ENCODE measurements around the gene ZFYVE28. TPM values are rescaled to one million over a fixed set of nuclear protein-coding genes. Genes with fewer than 3 reads are reported as not detected.

The ZFYVE28 gene
- total and polyA plus RNA-seq, 12 donors: 4.3 to 24.6 (median 16.0) TPM

- TF ChIP-seq CTCF (IDR thresholded peaks at IDR 0.05): no peak
- no peak for TF ChIP-seq POLR2A (IDR thresholded peaks at IDR 0.05)
- Histone ChIP-seq H3K4me3 (no peak overlapping the region), H3K9me3 (replicated peaks in 1 of 3) (no peaks in the 10 kb centered on the region), H3K27ac (no peak overlapping the region), H3K4me1 (replicated peaks in 1 of 2) (peaks cover 6 to 9% of the 10 kb centered on the region in 2 donors), H3K27me3 (no peaks in the 10 kb centered on the region), H3K36me3 (replicated peaks in 1 of 2) (no peaks in the 10 kb centered on the region)
- WGBS, 4 donors: 76 to 88% (median 85%) methylated on average over 21 to 38 of the region's 38 CpGs
- DNase-seq: no peak
- intact Hi-C loops (cut with DNase I): no loop called here
Observed at GRCh38 chr4:2458546-2459491, 40.4 kb upstream of the ZFYVE28 start.

- 82 to 92% (median 83%) methylated on average over 22 to 24 of the region's 24 CpGs for WGBS, 4 donors
- TF ChIP-seq POLR2A (IDR thresholded peaks at IDR 0.05) (no peak), CTCF (IDR thresholded peaks at IDR 0.05) (no peak)
- Histone ChIP-seq H3K27me3 (no peaks in the 10 kb centered on the region), H3K9me3 (replicated peaks in 1 of 3) (no peaks in the 10 kb centered on the region), H3K4me1 (replicated peaks in 1 of 2) (peaks cover 6 to 9% of the 10 kb centered on the region in 2 donors), H3K27ac (no peak overlapping the region), H3K4me3 (no peak overlapping the region), H3K36me3 (replicated peaks in 1 of 2) (no peaks in the 10 kb centered on the region)
- intact Hi-C loops (cut with DNase I): no loop called here
- no peak for DNase-seq
Observed at GRCh38 chr4:2457481-2458295, 39.2 kb upstream of the ZFYVE28 start.

- no peak for DNase-seq
- TF ChIP-seq CTCF (IDR thresholded peaks at IDR 0.05) (no peak), POLR2A (IDR thresholded peaks at IDR 0.05) (no peak)
- Histone ChIP-seq H3K27me3 (no peaks in the 10 kb centered on the region), H3K36me3 (replicated peaks in 1 of 2) (no peaks in the 10 kb centered on the region), H3K27ac (no peak overlapping the region), H3K4me3 (no peak overlapping the region), H3K9me3 (replicated peaks in 1 of 3) (no peaks in the 10 kb centered on the region), H3K4me1 (replicated peaks in 1 of 2) (no peaks in the 10 kb centered on the region)
- intact Hi-C loops (cut with DNase I): no loop called here
- 78 to 89% (median 87%) methylated on average over 15 to 25 of the region's 25 CpGs for WGBS, 4 donors
Observed at GRCh38 chr4:2451821-2452785, 33.7 kb upstream of the ZFYVE28 start.

Measured in adrenal gland (tissue), 12 donors.